WTC11 (cell line): ENCODE results near the gene MYBPHL. TPM values are rescaled to one million over a fixed set of nuclear protein-coding genes. Genes with fewer than 3 reads are reported as not detected.

Experiments
- ATAC-seq: fragments of 200-7000 bp; cut with Tn5 transposase; 2 replicates; pipeline ENCODE4 v1.10.0; 2021; ENCODE audit warnings: mild to moderate bottlenecking, moderate library complexity
- CTCF ChIA-PET: fragments of 300-600 bp; sonication (Branson Sonifier 250); formaldehyde crosslinking; loops from one replicate; lab custom pipeline; 2021; ENCODE audit warnings: antibody characterized with exemption; lab: Charles Lee
- POLR2A ChIA-PET: fragments of 350-600 bp; sonication (Branson Sonifier 250); formaldehyde crosslinking; loops from one replicate; lab custom pipeline; 2021; ENCODE audit warnings: antibody characterized with exemption; lab: Charles Lee
- DNase-seq: peaks from one replicate; pipeline ENCODE4 v3.0.0; 2021; ENCODE audit warnings: low spot score
- H3K27ac Mint-ChIP-seq: 2 replicates; pipeline ENCODE4 v1.8.0; 2021; ENCODE audit warnings: mixed read lengths
- H3K27me3 Mint-ChIP-seq: 2 replicates; pipeline ENCODE4 v1.8.0; 2021; ENCODE audit warnings: low read depth, mild to moderate bottlenecking, moderate library complexity, mixed read lengths
- H3K36me3 Mint-ChIP-seq: 2 replicates; pipeline ENCODE4 v1.8.0; 2021; ENCODE audit warnings: mixed read lengths
- H3K4me1 Mint-ChIP-seq: 2 replicates; pipeline ENCODE4 v1.8.0; 2022; ENCODE audit warnings: mixed read lengths
- H3K4me3 Mint-ChIP-seq: 2 replicates; pipeline ENCODE4 v1.8.0; 2021; ENCODE audit warnings: mild to moderate bottlenecking, moderate library complexity, mixed read lengths
- H3K9me3 Mint-ChIP-seq: 2 replicates; pipeline ENCODE4 v1.8.0; 2021; ENCODE audit warnings: mixed read lengths
- CREB1 ChIP-seq: sonication (generic); formaldehyde crosslinking; IDR thresholded peaks from 2 replicates; pipeline ENCODE4 v1.8.0; 2023; ENCODE audit warnings: mild to moderate bottlenecking, missing genetic modification reagents
- CREM ChIP-seq: sonication (generic); formaldehyde crosslinking; IDR thresholded peaks from 2 replicates; pipeline ENCODE4 v1.8.1; 2022; ENCODE audit warnings: mild to moderate bottlenecking, missing genetic modification reagents, moderate library complexity
- ESRRA ChIP-seq: sonication (generic); formaldehyde crosslinking; IDR thresholded peaks from 2 replicates; pipeline ENCODE4 v1.8.1; 2022; ENCODE audit warnings: mild to moderate bottlenecking, missing genetic modification reagents, borderline replicate concordance
- ETV6 ChIP-seq: sonication (generic); formaldehyde crosslinking; IDR thresholded peaks from 2 replicates; pipeline ENCODE4 v1.8.1; 2022; ENCODE audit warnings: mild to moderate bottlenecking, missing genetic modification reagents
- GRHL2 ChIP-seq: fragments of 250-450 bp; sonication (Bioruptor Pico); IDR thresholded peaks from 2 replicates; pipeline ENCODE4 v1.8.0; 2022; ENCODE audit warnings: mild to moderate bottlenecking, moderate library complexity; ENCODE audit not compliant: insufficient replicate concordance, severe bottlenecking
- HMGA2 ChIP-seq: fragments of 250-450 bp; sonication (Bioruptor Pico); IDR thresholded peaks from 2 replicates; pipeline ENCODE4 v1.4.0; 2021; ENCODE audit warnings: mild to moderate bottlenecking, moderate library complexity
- NFATC4 ChIP-seq: fragments of 250-450 bp; sonication (Bioruptor Pico); IDR thresholded peaks from 2 replicates; pipeline ENCODE4 v1.9.0; 2021; ENCODE audit warnings: mild to moderate bottlenecking
- NR2C2 ChIP-seq: sonication (generic); formaldehyde crosslinking; IDR thresholded peaks from 2 replicates; pipeline ENCODE4 v1.8.0; 2022; ENCODE audit warnings: mild to moderate bottlenecking, missing genetic modification reagents
- NR3C1 ChIP-seq: sonication (generic); formaldehyde crosslinking; conservative IDR thresholded peaks from 2 replicates; pipeline ENCODE4 v1.8.1; 2023; ENCODE audit warnings: low read depth, mild to moderate bottlenecking, missing genetic modification reagents
- PRDM15 ChIP-seq: sonication (generic); formaldehyde crosslinking; IDR thresholded peaks from 2 replicates; pipeline ENCODE4 v1.8.0; 2022; ENCODE audit warnings: missing genetic modification reagents
- SOX15 ChIP-seq: fragments of 250-450 bp; sonication (Bioruptor Pico); IDR thresholded peaks from 2 replicates; pipeline ENCODE4 v1.9.0; 2021; ENCODE audit warnings: mild to moderate bottlenecking
- ZNF121 ChIP-seq: sonication (generic); formaldehyde crosslinking; IDR thresholded peaks from 2 replicates; pipeline ENCODE4 v1.8.0; 2023; ENCODE audit warnings: missing genetic modification reagents
- ZNF317 ChIP-seq: sonication (generic); formaldehyde crosslinking; IDR thresholded peaks from 2 replicates; pipeline ENCODE4 v1.8.1; 2023; ENCODE audit warnings: low read depth, mild to moderate bottlenecking, moderate library complexity, missing genetic modification reagents, borderline replicate concordance
- ZNF425 ChIP-seq: fragments of 250-450 bp; sonication (Bioruptor Pico); conservative IDR thresholded peaks from 2 replicates; pipeline ENCODE4 v1.9.0; 2021; ENCODE audit warnings: mild to moderate bottlenecking
- ZSCAN18 ChIP-seq: fragments of 250-450 bp; sonication (Bioruptor Pico); IDR thresholded peaks from 2 replicates; pipeline ENCODE4 v2.1.2; 2022; ENCODE audit warnings: mild to moderate bottlenecking, moderate library complexity
- total RNA-seq: library from RNA; stranded (reverse); gene quantifications from 3 replicates; pipeline ENCODE4 v1.2.3, GENCODE V29; 2021

The MYBPHL gene
- total RNA-seq, 1 experiment from 2014 or later = 1.2 TPM

- H3K4me3 Mint-ChIP-seq = no peak overlapping the region
- POLR2A ChIA-PET = interaction anchor here (0.7 kb wide), 1 partner anchor 820 kb away, joined by 3 read pairs; no protein-coding TSS in a partner anchor
- no peaks in the 10 kb centered on the region for H3K4me1 Mint-ChIP-seq
- CTCF ChIA-PET = interaction anchor here (0.7 kb wide), 1 partner anchor 35 kb away, joined by 3 read pairs; no protein-coding TSS in a partner anchor
- peaks cover 74% of the 10 kb centered on the region for H3K36me3 Mint-ChIP-seq
- no peaks in the 10 kb centered on the region for H3K27me3 Mint-ChIP-seq
- TF ChIP-seq CREB1 (CRISPR knock-in tag) (no peak), NR3C1 (no peak), ZNF121 (CRISPR knock-in tag) (no peak), CREM (no peak), NFATC4 (CRISPR knock-in tag) (no peak), HMGA2 (CRISPR knock-in tag) (no peak), ZSCAN18 (CRISPR knock-in tag) (no peak), SOX15 (CRISPR knock-in tag) (no peak), ZNF425 (CRISPR knock-in tag) (no peak), ESRRA (CRISPR knock-in tag) (no peak)
- ATAC-seq = no peak
- peaks cover 16% of the 10 kb centered on the region for H3K9me3 Mint-ChIP-seq
- no peak for DNase-seq
- no peak overlapping the region for H3K27ac Mint-ChIP-seq
Measured at GRCh38 chr1:109331113-109331512, 24.3 kb upstream of the MYBPHL start.

- Mint-ChIP-seq H3K9me3 (peaks cover 11% of the 10 kb centered on the region), H3K27ac (no peak overlapping the region), H3K36me3 (peaks cover 55% of the 10 kb centered on the region), H3K27me3 (no peaks in the 10 kb centered on the region), H3K4me1 (no peaks in the 10 kb centered on the region), H3K4me3 (no peak overlapping the region)
- TF ChIP-seq ETV6 (CRISPR knock-in tag) = no peak
- ATAC-seq (no peak), DNase-seq (no peak)
- ChIA-PET CTCF (no interaction called here), POLR2A (no interaction called here)
Measured at GRCh38 chr1:109327285-109327684, 20.5 kb upstream of the MYBPHL start.

GRCh38 chr1:109322974-109323373 is 16.2 kb upstream of the MYBPHL start:
- CTCF ChIA-PET = interaction anchor here (1.3 kb wide), 1 partner anchor 75 kb away, joined by 4 read pairs; no protein-coding TSS in a partner anchor
- no peaks in the 10 kb centered on the region for H3K27me3 Mint-ChIP-seq
- H3K9me3 Mint-ChIP-seq = no peaks in the 10 kb centered on the region
- H3K4me3 Mint-ChIP-seq = no peak overlapping the region
- no peak for ATAC-seq
- TF ChIP-seq GRHL2 (CRISPR knock-in tag) = no peak
- TF ChIP-seq NR2C2 = no peak
- peaks cover 50% of the 10 kb centered on the region for H3K36me3 Mint-ChIP-seq
- H3K27ac Mint-ChIP-seq = no peak overlapping the region
- POLR2A ChIA-PET = interaction anchor here (1.7 kb wide), 1 partner anchor 40 kb away, joined by 4 read pairs; the partner anchor contains the start of gene PSRC1
- DNase-seq = no peak
- peaks cover 11% of the 10 kb centered on the region for H3K4me1 Mint-ChIP-seq

GRCh38 chr1:109319114-109319513 is 12.3 kb upstream of the MYBPHL start:
- Mint-ChIP-seq H3K4me1 (peaks cover 11% of the 10 kb centered on the region), H3K27ac (peak overlapping the region; percentile 3), H3K4me3 (no peak overlapping the region), H3K9me3 (no peaks in the 10 kb centered on the region), H3K27me3 (no peaks in the 10 kb centered on the region), H3K36me3 (peaks cover 61% of the 10 kb centered on the region)
- no peak for TF ChIP-seq PRDM15 (CRISPR knock-in tag)
- TF ChIP-seq ZNF317 (CRISPR knock-in tag) = peak; percentile 59; the same call in 1 of the 2 replicates
- POLR2A ChIA-PET = no interaction called here
- DNase-seq (no peak), ATAC-seq (peak; percentile 63)
- CTCF ChIA-PET = interaction anchor here (0.6 to 1.0 kb wide), 2 partner anchors 21 to 41 kb away, joined by 3 read pairs; no protein-coding TSS in a partner anchor
